Endothelial cell of umbilical vein (primary cell): ENCODE data around the gene ALPL. TPM values are rescaled to one million over a fixed set of nuclear protein-coding genes. Genes with fewer than 3 reads are reported as not detected.

Experiments
- BruUV-seq: library from RNA; stranded (reverse); fragments of 400-500 nt; replicated peaks from 2 replicates; lab custom pipeline; 2021; lab: Mats Ljungman, UMichigan
- CTCF ChIA-PET: fragments of 300-600, 350-600 bp; sonication (Branson Sonifier 250); formaldehyde crosslinking; loops from one replicate; lab custom pipeline; 2021; ENCODE audit warnings: antibody characterized with exemption, inconsistent platforms; lab: Charles Lee
- POLR2A ChIA-PET: fragments of 300-600, 350-600 bp; sonication (Branson Sonifier 250); formaldehyde crosslinking; loops from one replicate; lab custom pipeline; 2021; ENCODE audit warnings: antibody characterized with exemption, inconsistent platforms; lab: Charles Lee
- DNase-seq: peaks from one replicate; pipeline ENCODE4 v3.0.0-alpha.2; 2011; ENCODE audit warnings: low read depth, low spot score
- FAIRE-seq: peaks from 2 replicates; lab custom pipeline; 2011; peaks lifted over from hg19 to GRCh38; lab: Jason Lieb, UNC
- H2AFZ ChIP-seq: 2 replicates; pipeline ENCODE4 v1.6.0; 2012; ENCODE audit warnings: low read depth, low read length, control low read depth, inconsistent platforms
- H3K27ac ChIP-seq: 2 replicates; pipeline ENCODE4 v1.5.1; 2011; ENCODE audit warnings: low read depth, mild to moderate bottlenecking, control low read depth, low read length, moderate library complexity; ENCODE audit not compliant: insufficient read depth
- H3K27me3 ChIP-seq, 2 experiments: 2 replicates each; pipeline versions ENCODE4 v1.6.0 to v1.6.1; 2011; ENCODE audit warnings: low read length in 2 of 2, mixed read lengths in 1 of 2; ENCODE audit not compliant: control insufficient read depth in 2 of 2, insufficient read depth in 2 of 2
- H3K36me3 ChIP-seq, 2 experiments: 2 replicates in 1 of 2; 3 replicates in 1 of 2; pipeline ENCODE4 v1.5.1; 2011; ENCODE audit warnings: low read length in 2 of 2, mild to moderate bottlenecking in 1 of 2, moderate library complexity in 1 of 2; ENCODE audit not compliant: control insufficient read depth in 2 of 2, insufficient read depth in 2 of 2; ENCODE audit errors: extremely low read depth in 1 of 2
- H3K4me1 ChIP-seq: 3 replicates; pipeline ENCODE4 v1.5.1; 2011; ENCODE audit warnings: mild to moderate bottlenecking, low read length; ENCODE audit not compliant: control insufficient read depth, insufficient read depth; ENCODE audit errors: extremely low read depth
- H3K4me2 ChIP-seq: 2 replicates; pipeline ENCODE4 v1.6.1; 2011; ENCODE audit warnings: low read length, control low read depth, mixed read lengths; ENCODE audit not compliant: insufficient read depth
- H3K4me3 ChIP-seq, 3 experiments: fragments of 200-600 bp in 1 of 3; sonication (generic), shearing (Covaris generic) in 1 of 3; replicated peaks in 1 of 3; 2 replicates each; pipeline ENCODE4 v1.5.1; 2011 to 2016; ENCODE audit warnings: control low read depth in 3 of 3, low read length in 3 of 3, mild to moderate bottlenecking in 2 of 3, inconsistent platforms in 1 of 3, low read depth in 1 of 3, moderate library complexity in 1 of 3; ENCODE audit not compliant: insufficient read depth in 1 of 3
- H3K79me2 ChIP-seq: 2 replicates; pipeline ENCODE4 v1.6.0; 2012; ENCODE audit warnings: low read length, inconsistent platforms; ENCODE audit not compliant: control insufficient read depth, insufficient read depth
- H3K9ac ChIP-seq: replicated peaks from 2 replicates; pipeline ENCODE3; 2011; ENCODE audit warnings: low read length, control low read depth; ENCODE audit not compliant: insufficient read depth; ENCODE audit errors: extremely low read depth
- H3K9me1 ChIP-seq: replicated peaks from 3 replicates; pipeline ENCODE4 v1.6.0; 2011; ENCODE audit warnings: mild to moderate bottlenecking, low read length; ENCODE audit not compliant: control insufficient read depth, insufficient read depth; ENCODE audit errors: extremely low read depth
- H3K9me3 ChIP-seq: replicated peaks from 2 replicates; pipeline ENCODE4 v1.5.1; 2012; ENCODE audit warnings: low read length, inconsistent platforms; ENCODE audit not compliant: control insufficient read depth, insufficient read depth
- H4K20me1 ChIP-seq: replicated peaks from 2 replicates; pipeline ENCODE3; 2011; ENCODE audit warnings: mild to moderate bottlenecking, low read length; ENCODE audit not compliant: control insufficient read depth, insufficient read depth; ENCODE audit errors: extremely low read depth
- CTCF ChIP-seq, 2 donors: IDR thresholded peaks; 1 replicate in 1 of 2; 2 replicates in 1 of 2; pipeline ENCODE4 v1.5.1; 2011; ENCODE audit warnings: low read length in 2 of 2, mild to moderate bottlenecking in 2 of 2, moderate library complexity in 2 of 2, control low read depth in 1 of 2, inconsistent platforms in 1 of 2, low read depth in 1 of 2; ENCODE audit not compliant: insufficient read depth in 1 of 2; ENCODE audit errors: extremely low read depth in 1 of 2
- EZH2 ChIP-seq: IDR thresholded peaks from 2 replicates; pipeline ENCODE4 v1.6.1; 2012; ENCODE audit warnings: borderline replicate concordance, low read depth, mild to moderate bottlenecking, moderate library complexity, low read length, inconsistent platforms; ENCODE audit not compliant: severe bottlenecking
- FOS ChIP-seq: IDR thresholded peaks from 2 replicates; pipeline ENCODE4 v1.6.1; 2011; ENCODE audit warnings: mild to moderate bottlenecking, low read length, moderate library complexity, borderline replicate concordance; ENCODE audit not compliant: insufficient read depth
- GATA2 ChIP-seq: IDR thresholded peaks from 2 replicates; pipeline ENCODE4 v1.7.0; 2011; ENCODE audit warnings: low read depth, mild to moderate bottlenecking, moderate library complexity, mixed read lengths, low read length; ENCODE audit not compliant: insufficient read length, insufficient read depth
- JUN ChIP-seq: IDR thresholded peaks from 2 replicates; pipeline ENCODE4 v1.6.1; 2011; ENCODE audit warnings: borderline replicate concordance, low read depth; ENCODE audit not compliant: insufficient read length, insufficient read depth
- MAX ChIP-seq: IDR thresholded peaks from 2 replicates; pipeline ENCODE4 v1.6.1; 2011; ENCODE audit not compliant: insufficient read depth, insufficient read length
- MYC ChIP-seq: IDR thresholded peaks from one replicate; pipeline ENCODE4 v1.6.1; 2011; ENCODE audit warnings: mild to moderate bottlenecking, low read depth, low read length
- POLR2A ChIP-seq: IDR thresholded peaks from 2 replicates; pipeline ENCODE4 v1.6.1; 2012; ENCODE audit warnings: low read depth, mild to moderate bottlenecking, control low read depth, low read length
- POLR2AphosphoS5 ChIP-seq: IDR thresholded peaks from 2 replicates; pipeline ENCODE4 v1.6.1; 2012; ENCODE audit warnings: low read depth, mild to moderate bottlenecking, control low read depth, low read length, moderate library complexity; ENCODE audit not compliant: insufficient read depth
- dilution Hi-C: fragments of 300-500 bp; cut with MboI; formaldehyde crosslinking; loops from one replicate; pipeline ENCODE4 v1.15.0; 2019; ENCODE audit warnings: low sequenced_read_pairs; ENCODE audit not compliant: extremely low pct_ligation_motif_present
- intact Hi-C: fragments of 100-400 bp; cut with micrococcal nuclease; formaldehyde crosslinking; loops from one replicate; pipeline ENCODE4 v1.10.0; 2022
- polyA plus RNA-seq, 4 experiments: library from polyadenylated mRNA; depleted of rRNA in 3 of 4; stranded (reverse) in 3 of 4; unstranded in 1 of 4; fragments of >200 nt; gene quantifications; 2 replicates each; pipeline versions ENCODE4 v1.2.1 to v1.2.3, GENCODE V29; 2011 to 2012; ENCODE audit warnings: missing spikeins in 1 of 4
- total RNA-seq: library from RNA; stranded (reverse); gene quantifications from 2 replicates; pipeline ENCODE4 v1.2.3, GENCODE V29; 2021

ALPL gene
- total and polyA plus RNA-seq, 2 donors (not counting 3 experiments of a cell fraction or from before 2014, with no cell fraction given), result 0.38 to 0.92 TPM

DNA sequence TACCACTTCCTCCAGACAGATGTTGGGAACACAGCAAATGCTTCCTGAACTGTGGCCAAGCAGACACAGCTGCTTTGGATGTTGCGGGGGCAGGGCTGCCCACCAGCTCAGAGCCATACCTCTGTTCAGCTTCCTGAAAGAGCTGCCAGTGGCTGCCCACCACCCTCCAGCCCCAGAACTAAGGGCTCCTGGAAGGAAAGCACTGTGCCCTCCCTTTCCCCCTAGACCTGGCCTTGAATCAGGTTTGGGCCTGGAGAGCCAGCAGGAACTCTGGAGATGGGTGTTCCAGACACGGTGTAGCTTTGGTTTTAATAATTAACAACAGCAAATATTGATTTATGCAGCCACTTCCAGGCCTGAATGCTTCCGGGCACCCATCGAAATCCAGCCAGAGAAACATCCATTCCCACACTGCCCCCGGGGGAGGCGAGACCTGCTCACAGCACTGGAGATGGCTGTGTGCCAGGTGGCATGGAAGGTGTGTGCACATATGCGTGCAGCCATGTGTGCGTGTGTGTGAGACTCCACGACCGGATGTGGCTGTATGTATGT, 114.3 kb downstream of the ALPL start:
- no TSS peak for BruUV-seq
- DNase-seq (no peak), FAIRE-seq (no peak)
- no peaks in the 10 kb centered on the region for H3K4me1 ChIP-seq
- H3K27ac ChIP-seq, result no peak overlapping the region
- H3K9ac ChIP-seq, result no peak overlapping the region
- ChIA-PET CTCF (interaction anchor here (1.0 to 1.5 kb wide), 2 partner anchors 13 to 29 kb away, joined by 3 to 5 read pairs; no protein-coding TSS in a partner anchor), POLR2A (no interaction called here)
- H3K79me2 ChIP-seq, result no peaks in the 10 kb centered on the region
- H3K9me1 ChIP-seq, result no peaks in the 10 kb centered on the region
- TF ChIP-seq FOS (no peak), CTCF (IDR thresholded peaks at IDR 0.05; ENCODE audit: extremely low read depth in 1 of 2, insufficient read depth in 1 of 2, low read depth in 1 of 2, low read length in 2 of 2) (no peak), JUN (no peak), POLR2AphosphoS5 (no peak), EZH2 (no peak), POLR2A (no peak), MYC (no peak), MAX (no peak), GATA2 (no peak)
- no peak overlapping the region for H3K4me3 ChIP-seq
- no peaks in the 10 kb centered on the region for H3K36me3 ChIP-seq
- H2AFZ ChIP-seq, result no peak overlapping the region
- no peaks in the 10 kb centered on the region for H4K20me1 ChIP-seq
- dilution Hi-C loops (no loop called here), intact Hi-C loops (no loop called here)
- peaks cover 3 to 19% of the 10 kb centered on the region in 2 experiments for H3K27me3 ChIP-seq
- no peak overlapping the region for H3K4me2 ChIP-seq
- no peaks in the 10 kb centered on the region for H3K9me3 ChIP-seq
